GM12878 (cell line): ENCODE data around the gene HAPLN2. TPM values are rescaled to one million over a fixed set of nuclear protein-coding genes. Genes with fewer than 3 reads are reported as not detected.

Source experiments
- ATAC-seq: fragments of 200-7000 bp; cut with Tn5 transposase; 3 replicates; pipeline ENCODE4 v1.9.1; 2020; ENCODE audit warnings: mild to moderate bottlenecking, moderate library complexity
- BruUV-seq: library from RNA; stranded (reverse); fragments of 400-500 nt; replicated peaks from 2 replicates; lab custom pipeline; 2021; lab: Mats Ljungman, UMichigan
- CTCF ChIA-PET: fragments of 300-600 bp; sonication (Branson Sonifier 250); formaldehyde crosslinking; extraction: SDS; loops from one replicate; lab custom pipeline; 2021; ENCODE audit warnings: inconsistent platforms; lab: Yijun Ruan, JAX
- POLR2A ChIA-PET: fragments of 350-600 bp; formaldehyde crosslinking; extraction: SDS; loops from one replicate; lab custom pipeline; 2021; ENCODE audit warnings: inconsistent platforms; lab: Charles Lee
- RAD21 ChIA-PET: fragments of 300-600 bp; sonication (Branson Sonifier 250); formaldehyde crosslinking; loops from one replicate; lab custom pipeline; 2023; ENCODE audit warnings: antibody characterized with exemption; ENCODE audit not compliant: unreplicated experiment; lab: Charles Lee
- SMC1A ChIA-PET: fragments of 300-600 bp; sonication (Branson Sonifier 250); formaldehyde crosslinking; loops from one replicate; lab custom pipeline; 2023; ENCODE audit not compliant: unreplicated experiment, uncharacterized antibody; lab: Charles Lee
- DNase-seq: peaks from one replicate; pipeline ENCODE4 v3.0.0-alpha.2; 2011; ENCODE audit warnings: low read depth, low spot score
- FAIRE-seq: peaks from 3 replicates; lab custom pipeline; 2011; peaks lifted over from hg19 to GRCh38; lab: Jason Lieb, UNC
- H2AFZ ChIP-seq: 2 replicates; pipeline ENCODE4 v1.6.0; 2011; ENCODE audit warnings: low read depth, low read length, control low read depth; ENCODE audit not compliant: control insufficient read depth
- H3K27ac ChIP-seq: 2 replicates; pipeline ENCODE4 v1.5.1; 2011; ENCODE audit warnings: control low read depth; ENCODE audit not compliant: control insufficient read depth, insufficient read depth
- H3K27me3 ChIP-seq, 2 experiments: replicated peaks in 1 of 2; 2 replicates each; pipeline versions ENCODE4 v1.6.0 to v1.6.1; 2011; ENCODE audit warnings: low read length in 1 of 2; ENCODE audit not compliant: control insufficient read depth in 2 of 2, insufficient read depth in 2 of 2
- H3K36me3 ChIP-seq, 2 experiments: 2 replicates each; pipeline ENCODE4 v1.5.1; 2011; ENCODE audit warnings: low read length in 1 of 2; ENCODE audit not compliant: control insufficient read depth in 2 of 2, insufficient read depth in 2 of 2
- H3K4me1 ChIP-seq: 2 replicates; pipeline ENCODE4 v1.6.1; 2011; ENCODE audit warnings: mild to moderate bottlenecking, low read length, moderate library complexity, mixed read lengths; ENCODE audit not compliant: control insufficient read depth, insufficient read depth
- H3K4me2 ChIP-seq: 2 replicates; pipeline ENCODE4 v1.6.0; 2011; ENCODE audit warnings: control low read depth; ENCODE audit not compliant: control insufficient read depth, insufficient read depth
- H3K4me3 ChIP-seq: fragments of 200-600 bp; sonication (generic); 2 replicates; pipeline ENCODE4 v1.5.1; 2016
- H3K79me2 ChIP-seq: 2 replicates; pipeline ENCODE4 v1.6.0; 2011; ENCODE audit warnings: low read length; ENCODE audit not compliant: control insufficient read depth, insufficient read depth
- H3K9ac ChIP-seq: 2 replicates; pipeline ENCODE4 v1.8.0; 2011; ENCODE audit warnings: low read length, control low read depth, mixed read lengths; ENCODE audit not compliant: control insufficient read depth, insufficient read depth
- H3K9me3 ChIP-seq: replicated peaks from 3 replicates; pipeline ENCODE4 v1.5.1; 2011; ENCODE audit warnings: mild to moderate bottlenecking, low read length; ENCODE audit not compliant: control insufficient read depth, insufficient read depth
- H4K20me1 ChIP-seq: 2 replicates; pipeline ENCODE4 v1.6.0; 2011; ENCODE audit not compliant: control insufficient read depth, insufficient read depth
- HDGF ChIP-seq: fragments of 450-650 bp; IDR thresholded peaks from 2 replicates; pipeline ENCODE4 v1.6.1; 2016; ENCODE audit warnings: antibody characterized with exemption
- IRF4 ChIP-seq: IDR thresholded peaks from 2 replicates; pipeline ENCODE4 v1.6.1; 2011; ENCODE audit warnings: low read depth, low read length
- NBN ChIP-seq: fragments of 450-650 bp; IDR thresholded peaks from 2 replicates; pipeline ENCODE4 v1.6.1; 2016
- PRDM15 ChIP-seq: fragments of 450-650 bp; formaldehyde crosslinking; IDR thresholded peaks from 2 replicates; pipeline ENCODE4 v1.4.0; 2020; ENCODE audit warnings: mild to moderate bottlenecking, moderate library complexity
- SMARCA5 ChIP-seq: fragments of 450-650 bp; IDR thresholded peaks from 2 replicates; pipeline ENCODE4 v1.6.1; 2017; ENCODE audit warnings: mild to moderate bottlenecking
- SPI1 ChIP-seq: IDR thresholded peaks from 2 replicates; pipeline ENCODE4 v1.6.1; 2011; ENCODE audit warnings: low read depth, mild to moderate bottlenecking, low read length, moderate library complexity, borderline replicate concordance; ENCODE audit not compliant: insufficient read depth
- WGBS: methylation state at CpG from one replicate; pipeline ENCODE4 v1.1.6; 2016; ENCODE audit warnings: low lambda C conversion rate; ENCODE audit not compliant: insufficient replicate concordance, insufficient coverage; ENCODE audit errors: missing lambda C conversion rate; 5-methylcytosine and 5-hydroxymethylcytosine counted together
- in situ Hi-C: fragments of 300-500 bp; cut with MboI; formaldehyde crosslinking; loops from 9 replicates; pipeline ENCODE4 v1.14.3; 2018; ENCODE audit warnings: mixed read lengths
- intact Hi-C: fragments of 100-400 bp; cut with micrococcal nuclease; formaldehyde crosslinking; loops from one replicate; pipeline ENCODE4 v1.14.2; 2022; ENCODE audit not compliant: unreplicated experiment
- polyA plus RNA-seq, 11 experiments: library from polyadenylated mRNA; depleted of rRNA in 4 of 11; unstranded in 6 of 11; stranded (reverse) in 5 of 11; fragments of >200 nt; fragmentation: Nextera tagmentation in 4 of 11; fragmentation: Illumina TruSeq in 1 of 11; extraction: Ambion mirVana in 4 of 11; extraction: Trizol in 1 of 11; gene quantifications; 1 replicate in 1 of 11; 2 replicates in 10 of 11; pipeline versions ENCODE4 v1.2.1 to v1.2.3, GENCODE V29; 2011 to 2016; ENCODE audit warnings: inconsistent platforms in 2 of 11, missing spikeins in 2 of 11, low read depth in 1 of 11
- total RNA-seq, 4 experiments: library from RNA; depleted of rRNA in 3 of 4; stranded (reverse); fragments of >200 nt in 3 of 4; fragmentation: Illumina TruSeq in 1 of 4; extraction: Trizol in 1 of 4; gene quantifications; 2 replicates each; pipeline versions ENCODE4 v1.2.1 to v1.2.3, GENCODE V29; 2013 to 2021

The HAPLN2 gene
- total and polyA plus RNA-seq, 10 of the 15 experiments (the other 5 are each of a cell fraction or from before 2014, with no cell fraction given): 0.15 to 0.24 TPM; not detected in 8

GRCh38 chr1:156657741-156658319, 38.6 kb downstream of the HAPLN2 start:
- H3K79me2 ChIP-seq: peaks cover 23% of the 10 kb centered on the region
- DNase-seq: no peak

More at GRCh38 chr1:156657741-156658319, 38.6 kb downstream of the HAPLN2 start:
- RAD21 ChIA-PET: interaction anchor here (0.7 to 6.0 kb wide), 5 partner anchors 21 to 94 kb away, joined by 3 to 58 read pairs (median 7); partner anchors contain the start of genes HDGF and NES
- Histone ChIP-seq H3K9me3 (no peaks in the 10 kb centered on the region), H3K4me2 (peak overlapping the region; percentile 89), H4K20me1 (peaks cover 8% of the 10 kb centered on the region; the same call in 1 of the 2 replicates), H3K27ac (no peak overlapping the region), H3K4me1 (peaks cover 52% of the 10 kb centered on the region), H3K36me3 (no peaks in the 10 kb centered on the region), H2AFZ (no peak overlapping the region), H3K4me3 (peak overlapping the region; percentile 45; the same call in 1 of the 2 replicates), H3K27me3 (0 out of 4 replicates have a peak, but pooled peaks cover 0 to 2% of the 10 kb centered on the region in 2 experiments), H3K9ac (peak overlapping the region; percentile 32; the same call in 1 of the 2 replicates)
- FAIRE-seq (no peak), ATAC-seq (no peak)
- WGBS: 22% methylated on average over 7 of the region's 15 CpGs
- intact Hi-C loops: loop anchor here (1.0 kb wide), 1 partner anchor 31 kb away; no protein-coding TSS in a partner anchor
- TF ChIP-seq IRF4 (no peak), SMARCA5 (0 out of 2 replicates have a peak, but pooled peaks have one; percentile 1), NBN (0 out of 2 replicates have a peak, but pooled peaks have one; percentile 36), SPI1 (peak; percentile 25; the same call in 1 of the 2 replicates), HDGF (peak; percentile 72), PRDM15 (CRISPR knock-in tag) (no peak)
- POLR2A ChIA-PET: interaction anchor here (0.9 to 1.2 kb wide), 3 partner anchors 10 to 68 kb away, joined by 3 to 4 read pairs (median 4); no protein-coding TSS in a partner anchor
- CTCF ChIA-PET: interaction anchor here (0.5 to 8.3 kb wide), 16 partner anchors 9 to 438 kb away, joined by 3 to 208 read pairs (median 4); partner anchors contain the start of genes BCAN, CRABP2, ISG20L2 and METTL25B
- SMC1A ChIA-PET: interaction anchor here (0.7 to 4.2 kb wide), 9 partner anchors 19 to 201 kb away, joined by 3 to 33 read pairs (median 5); partner anchors contain the start of genes GPATCH4 and NES
- in situ Hi-C loops: no loop called here
- BruUV-seq: no TSS peak
